Hematopoietic multipotent progenitor cell treated with erythropoietin and hydrocortisone succinate and interleukin-3 and kit ligand, for 8 days (in vitro differentiated cells): ENCODE data around the gene SLC8A1.

Source experiments
- DNase-seq: peaks from one replicate; pipeline ENCODE4 v3.0.0-alpha.2; 2015

Gene SLC8A1

GRCh38 chr2:40419364-40419762, 32.5 kb downstream of the SLC8A1 start:
- DNase-seq = no peak

- DNase-seq = no peak
These were observed 33.1 kb downstream of the SLC8A1 start for GRCh38 chr2:40418614-40419363.

- no peak for DNase-seq
These were observed 35.4 kb downstream of the SLC8A1 start for GRCh38 chr2:40416486-40416885.

GRCh38 chr2:40415391-40415790, 36.5 kb downstream of the SLC8A1 start:
- no peak for DNase-seq

GRCh38 chr2:40412456-40412855, 39.4 kb downstream of the SLC8A1 start:
- no peak for DNase-seq

- DNase-seq = no peak
These were observed 41.2 kb downstream of the SLC8A1 start for GRCh38 chr2:40410695-40411094.

- DNase-seq = no peak
These were observed 42.2 kb downstream of the SLC8A1 start for GRCh38 chr2:40409734-40410133.

- DNase-seq = no peak
These were observed 45.2 kb downstream of the SLC8A1 start for GRCh38 chr2:40406485-40407289.

GRCh38 chr2:40405465-40405864, 46.4 kb downstream of the SLC8A1 start:
- DNase-seq = no peak

- DNase-seq = no peak
These were observed 47.4 kb downstream of the SLC8A1 start for GRCh38 chr2:40404517-40404916.

- no peak for DNase-seq
These were observed 48.6 kb downstream of the SLC8A1 start for GRCh38 chr2:40403233-40403836.

- DNase-seq = no peak
These were observed 50.0 kb downstream of the SLC8A1 start for GRCh38 chr2:40401896-40402295.

GRCh38 chr2:40400336-40400953, 51.4 kb downstream of the SLC8A1 start:
- no peak for DNase-seq

GRCh38 chr2:40397765-40398164, 54.1 kb downstream of the SLC8A1 start:
- no peak for DNase-seq

GRCh38 chr2:40396124-40396523, 55.8 kb downstream of the SLC8A1 start:
- DNase-seq = no peak

- no peak for DNase-seq
These were observed 56.5 kb downstream of the SLC8A1 start for GRCh38 chr2:40395169-40396073.

- DNase-seq = no peak
These were observed 57.3 kb downstream of the SLC8A1 start for GRCh38 chr2:40394597-40394996.

GRCh38 chr2:40394031-40394430, 57.9 kb downstream of the SLC8A1 start:
- DNase-seq = no peak

- DNase-seq = no peak
These were observed 63.7 kb downstream of the SLC8A1 start for GRCh38 chr2:40388161-40388560.

GRCh38 chr2:40386177-40386576, 65.7 kb downstream of the SLC8A1 start:
- DNase-seq = no peak

GRCh38 chr2:40384714-40385113, 67.2 kb downstream of the SLC8A1 start:
- DNase-seq = peak; percentile 5

GRCh38 chr2:40384233-40384632, 67.7 kb downstream of the SLC8A1 start:
- DNase-seq = no peak
